ENCODE data around the gene C3. TPM values are rescaled to one million over a fixed set of nuclear protein-coding genes. Genes with fewer than 3 reads are reported as not detected.
A peak's percentile ranks its signal among the peaks of the same experiment; 100 is the strongest.

Gene C3
- total RNA-seq, 2 experiments from 2014 or later, result 0.34 to 1.1 TPM

GRCh38 chr19:6671960-6672359 lies 48.5 kb downstream of the C3 start:
- no peak overlapping the region for H3K4me3 Mint-ChIP-seq
- H3K27me3 Mint-ChIP-seq, result no peaks in the 10 kb centered on the region
- ChIA-PET CTCF (no interaction called here), POLR2A (interaction anchor here (1.1 kb wide), 1 partner anchor 14 kb away, joined by 3 read pairs; no protein-coding TSS in a partner anchor)
- H3K4me1 Mint-ChIP-seq (ENCODE audit: low read depth), result peaks cover 53% of the 10 kb centered on the region
- intact Hi-C loops (cut with micrococcal nuclease), result no loop called here
- ATAC-seq, result no peak
- H3K27ac Mint-ChIP-seq, result peak overlapping the region; percentile 34
- H3K36me3 Mint-ChIP-seq (ENCODE audit: low read depth), result peaks cover 30% of the 10 kb centered on the region
- H3K9me3 Mint-ChIP-seq, result peaks cover 2% of the 10 kb centered on the region
- TF ChIP-seq CTCF (IDR thresholded peaks at IDR 0.05), result no peak
- no peak for DNase-seq

GRCh38 chr19:6668691-6669090 lies 51.8 kb downstream of the C3 start:
- ATAC-seq, result no peak
- intact Hi-C loops (cut with micrococcal nuclease), result no loop called here
- CTCF ChIA-PET, result interaction anchor here (0.6 to 3.0 kb wide), 5 partner anchors 9 to 88 kb away, joined by 3 to 12 read pairs (median 6); partner anchors contain the start of gene GPR108
- TF ChIP-seq CTCF (IDR thresholded peaks at IDR 0.05), result no peak
- peak overlapping the region; percentile 99 for H3K4me3 Mint-ChIP-seq
- peaks cover 31% of the 10 kb centered on the region for H3K36me3 Mint-ChIP-seq (ENCODE audit: low read depth)
- peaks cover 34% of the 10 kb centered on the region for H3K4me1 Mint-ChIP-seq (ENCODE audit: low read depth)
- no peaks in the 10 kb centered on the region for H3K27me3 Mint-ChIP-seq
- H3K27ac Mint-ChIP-seq, result peak overlapping the region; percentile 100
- POLR2A ChIA-PET, result interaction anchor here (0.6 to 3.0 kb wide), 10 partner anchors 9 to 1202 kb away, joined by 3 to 15 read pairs (median 4); no protein-coding TSS in a partner anchor
- peak; percentile 65 for DNase-seq
- H3K9me3 Mint-ChIP-seq, result peaks cover 3% of the 10 kb centered on the region

GRCh38 chr19:6667114-6667627 lies 53.3 kb downstream of the C3 start:
- ChIA-PET POLR2A (no interaction called here), CTCF (no interaction called here)
- ATAC-seq (peak; percentile 6), DNase-seq (peak; percentile 72)
- no peak for TF ChIP-seq CTCF (IDR thresholded peaks at IDR 0.05)
- Mint-ChIP-seq H3K27ac (peak overlapping the region; percentile 79), H3K4me1 (ENCODE audit: low read depth) (peaks cover 28% of the 10 kb centered on the region), H3K4me3 (peak overlapping the region; percentile 99), H3K9me3 (peaks cover 5% of the 10 kb centered on the region), H3K36me3 (ENCODE audit: low read depth) (peaks cover 31% of the 10 kb centered on the region), H3K27me3 (no peaks in the 10 kb centered on the region)
- intact Hi-C loops (cut with micrococcal nuclease), result no loop called here

GRCh38 chr19:6664916-6665315 lies 55.5 kb downstream of the C3 start:
- DNase-seq (no peak), ATAC-seq (no peak)
- H3K27ac Mint-ChIP-seq, result peak overlapping the region; percentile 43
- ChIA-PET POLR2A (no interaction called here), CTCF (interaction anchor here (1.0 to 1.3 kb wide), 3 partner anchors 8 to 68 kb away, joined by 3 to 4 read pairs (median 4); no protein-coding TSS in a partner anchor)
- peaks cover 42% of the 10 kb centered on the region for H3K36me3 Mint-ChIP-seq (ENCODE audit: low read depth)
- H3K9me3 Mint-ChIP-seq, result peaks cover 7% of the 10 kb centered on the region
- no peak overlapping the region for H3K4me3 Mint-ChIP-seq
- no peak for TF ChIP-seq CTCF (IDR thresholded peaks at IDR 0.05)
- H3K4me1 Mint-ChIP-seq (ENCODE audit: low read depth), result peaks cover 12% of the 10 kb centered on the region
- no peaks in the 10 kb centered on the region for H3K27me3 Mint-ChIP-seq
- intact Hi-C loops (cut with micrococcal nuclease), result loop anchor here (5.0 kb wide), 1 partner anchor 72 kb away; the partner anchor contains the start of genes GPR108 and TRIP10
